HK-2 (cell line): ENCODE results near the gene RPS6KL1.
A peak's percentile ranks its signal among the peaks of the same experiment; 100 is the strongest.

Experiments
- DNase-seq: peaks from one replicate; pipeline ENCODE4 v3.0.0-alpha.2; 2018; ENCODE audit not compliant: unreplicated experiment

Gene RPS6KL1

GRCh38 chr14:74922752-74923401 lies at the start of gene RPS6KL1:
Gene RPS6KL1, minus strand, starts transcription at chr14:74923260. Its CDS starts 1,719 bp downstream, at chr14:74921541.
- peak; percentile 76 for DNase-seq

GRCh38 chr14:74968811-74969210 lies 45.8 kb upstream of the RPS6KL1 start:
- DNase-seq, result no peak

- DNase-seq, result no peak
Measured at GRCh38 chr14:74965486-74966153, 42.6 kb upstream of the RPS6KL1 start.

- no peak for DNase-seq
Measured at GRCh38 chr14:74964787-74965485, 41.9 kb upstream of the RPS6KL1 start.

GRCh38 chr14:74963705-74964271 lies 40.7 kb upstream of the RPS6KL1 start:
- DNase-seq, result no peak

GRCh38 chr14:74963178-74963704 lies 40.2 kb upstream of the RPS6KL1 start:
- DNase-seq, result no peak

- no peak for DNase-seq
Measured at GRCh38 chr14:74962493-74962892, 39.4 kb upstream of the RPS6KL1 start.

GRCh38 chr14:74962046-74962445 lies 39.0 kb upstream of the RPS6KL1 start:
- no peak for DNase-seq

- no peak for DNase-seq
Measured at GRCh38 chr14:74961238-74961911, 38.3 kb upstream of the RPS6KL1 start.

GRCh38 chr14:74960736-74961135 lies 37.7 kb upstream of the RPS6KL1 start:
- DNase-seq, result no peak

GRCh38 chr14:74959596-74960180 lies 36.6 kb upstream of the RPS6KL1 start:
- no peak for DNase-seq

- DNase-seq, result no peak
Measured at GRCh38 chr14:74956280-74957072, 33.4 kb upstream of the RPS6KL1 start.

GRCh38 chr14:74956027-74956279 lies 32.9 kb upstream of the RPS6KL1 start:
- no peak for DNase-seq

- peak; percentile 66 for DNase-seq
Measured at GRCh38 chr14:74955229-74956026, 32.4 kb upstream of the RPS6KL1 start, which contains the start of gene PGF. Gene PGF, minus strand, starts transcription at chr14:74955597. Its CDS starts 355 bp downstream, at chr14:74955242.

- no peak for DNase-seq
Measured at GRCh38 chr14:74954947-74955228, 31.8 kb upstream of the RPS6KL1 start.

GRCh38 chr14:74954232-74954946 lies 31.3 kb upstream of the RPS6KL1 start:
- peak; percentile 26 for DNase-seq

- DNase-seq, result no peak
Measured at GRCh38 chr14:74953686-74954085, 30.6 kb upstream of the RPS6KL1 start.

- no peak for DNase-seq
Measured at GRCh38 chr14:74952697-74953484, 29.8 kb upstream of the RPS6KL1 start.
